Measurements from ENCODE around the gene ZNF620. TPM values are rescaled to one million over a fixed set of nuclear protein-coding genes. Genes with fewer than 3 reads are reported as not detected.

Gene ZNF620
- polyA plus RNA-seq, 1 donor: 2.5 TPM

Other genes with a start within 250 kb of the ZNF620 start
- gene EIF1B, start 196.3 kb upstream of the ZNF620 start, polyA plus RNA-seq (ENCODE audit: insufficient read length): 58.5 TPM
- gene ENTPD3, start 118.9 kb upstream of the ZNF620 start, polyA plus RNA-seq (ENCODE audit: insufficient read length): 0.46 TPM
- 2,912 TPM for gene RPL14, start 48.7 kb upstream of the ZNF620 start, polyA plus RNA-seq (ENCODE audit: insufficient read length)
- 2.8 TPM for gene ZNF619, start 28.9 kb upstream of the ZNF620 start, polyA plus RNA-seq (ENCODE audit: insufficient read length)
- 12.1 TPM for gene ZNF621, start 18.9 kb downstream of the ZNF620 start, polyA plus RNA-seq (ENCODE audit: insufficient read length)

Data from forelimb muscle (tissue), 1 donor.